Skin of body (tissue), 2 donors: ENCODE measurements around the gene ADAMTSL3. TPM values are rescaled to one million over a fixed set of nuclear protein-coding genes. Genes with fewer than 3 reads are reported as not detected.
A peak's percentile ranks its signal among the peaks of the same experiment; 100 is the strongest.
"Not testable (repeated sequence)": the region's sequence is repeated elsewhere in the genome, so short reads cannot be mapped to it uniquely, and the experiment has no call there.

Source experiments
- DNase-seq: peaks from one replicate; lab custom pipeline; 2025; lab: John Stamatoyannopoulos, UW
- total RNA-seq: library from RNA; depleted of rRNA; stranded (reverse); fragments of >200 nt; gene quantifications from one replicate; pipeline ENCODE4 v1.2.3, GENCODE V29; 2014

The ADAMTSL3 gene
- total RNA-seq, 1 donor from 2014 or later, result 16.9 TPM

DNA sequence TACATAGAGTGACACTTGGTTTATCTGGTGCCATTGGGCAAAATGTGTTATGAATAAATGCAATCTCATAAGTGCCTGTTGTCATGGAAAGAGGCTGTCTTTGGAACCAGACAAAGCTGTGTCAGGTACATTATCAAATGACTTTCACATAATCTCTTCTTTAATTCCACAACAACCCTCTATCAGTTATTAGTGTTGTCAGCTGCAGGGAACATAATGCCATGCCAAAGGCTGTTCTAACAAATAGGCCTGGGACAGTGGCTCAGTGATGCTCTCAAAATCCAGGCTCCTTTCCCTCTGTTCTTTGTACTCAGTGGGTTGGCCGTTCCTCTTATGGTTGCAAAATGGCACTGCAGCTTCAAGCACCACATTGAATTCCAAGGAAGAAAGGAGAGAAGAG lies 91.8 kb downstream of the ADAMTSL3 start:
- DNase-seq, result no peak

DNA sequence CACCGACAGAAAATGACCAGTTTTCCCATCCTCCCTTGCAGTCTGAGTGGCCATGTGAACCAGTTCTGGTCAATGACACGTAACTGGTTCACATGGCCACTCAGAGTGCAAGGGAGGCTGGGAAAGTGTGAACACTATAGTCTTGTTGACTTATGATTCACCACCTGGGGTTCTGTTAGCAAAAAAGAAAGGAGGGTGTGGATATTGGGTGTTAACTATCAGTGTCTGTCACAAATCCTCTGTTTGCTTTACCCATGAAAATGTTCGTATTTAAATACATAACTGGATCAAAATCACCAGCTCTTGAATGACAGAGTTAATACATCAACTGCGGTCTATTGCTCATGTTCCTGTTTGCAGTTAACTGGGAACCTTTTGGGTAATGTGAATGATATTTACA lies 92.3 kb downstream of the ADAMTSL3 start:
- no peak for DNase-seq

DNA sequence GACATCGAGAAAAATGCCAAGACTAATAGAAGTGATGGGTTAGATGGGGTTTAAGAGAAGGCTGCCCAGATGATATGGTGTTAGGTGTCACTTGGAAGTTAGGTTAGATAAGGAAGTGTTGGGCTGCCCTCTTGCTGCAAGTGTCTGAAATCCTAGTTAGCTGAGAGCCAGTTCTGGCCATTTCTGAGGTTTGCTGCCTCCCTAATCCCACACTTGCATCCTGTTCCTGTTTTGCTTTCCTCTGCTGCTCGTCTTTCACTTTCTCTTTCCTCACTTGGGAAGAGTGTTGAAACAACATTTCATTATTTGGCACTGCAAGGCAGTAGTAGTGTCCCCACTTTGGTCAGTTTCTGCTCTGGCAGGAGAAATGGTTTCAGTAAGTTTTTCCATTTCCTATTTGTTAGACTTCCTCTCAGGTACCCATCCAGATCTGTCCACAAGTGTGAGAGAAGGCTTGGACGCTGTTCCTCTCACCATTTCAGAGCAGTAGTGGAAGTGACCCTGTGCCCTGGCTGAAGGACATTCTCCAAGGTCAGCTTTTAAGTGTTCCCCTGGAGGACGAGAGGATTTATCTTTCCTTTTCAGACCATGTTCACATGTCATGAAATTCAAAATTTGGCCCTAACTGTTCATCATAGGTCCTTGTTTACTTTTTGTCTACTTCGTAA lies 93.3 kb downstream of the ADAMTSL3 start:
- DNase-seq, result peak; percentile 32

DNA sequence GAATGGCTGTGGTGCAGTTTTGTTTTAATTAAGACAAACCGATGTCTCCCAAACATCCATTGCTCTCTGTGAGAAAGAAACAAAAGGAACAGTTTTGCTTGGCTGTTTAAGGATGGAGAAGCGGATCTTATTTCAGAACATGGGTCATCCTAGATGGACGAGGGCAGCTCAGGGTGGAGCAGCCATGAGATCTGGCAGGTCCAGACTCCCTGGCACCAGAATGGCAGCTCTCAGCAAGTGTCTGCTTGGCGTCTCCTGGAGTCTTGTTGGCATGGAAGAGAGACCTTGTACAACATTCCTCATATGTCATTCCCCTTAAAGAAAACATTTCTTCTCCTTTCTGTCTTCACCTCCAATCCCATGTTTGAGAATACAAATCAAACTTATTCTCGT lies 93.8 kb downstream of the ADAMTSL3 start:
- no peak for DNase-seq

DNA sequence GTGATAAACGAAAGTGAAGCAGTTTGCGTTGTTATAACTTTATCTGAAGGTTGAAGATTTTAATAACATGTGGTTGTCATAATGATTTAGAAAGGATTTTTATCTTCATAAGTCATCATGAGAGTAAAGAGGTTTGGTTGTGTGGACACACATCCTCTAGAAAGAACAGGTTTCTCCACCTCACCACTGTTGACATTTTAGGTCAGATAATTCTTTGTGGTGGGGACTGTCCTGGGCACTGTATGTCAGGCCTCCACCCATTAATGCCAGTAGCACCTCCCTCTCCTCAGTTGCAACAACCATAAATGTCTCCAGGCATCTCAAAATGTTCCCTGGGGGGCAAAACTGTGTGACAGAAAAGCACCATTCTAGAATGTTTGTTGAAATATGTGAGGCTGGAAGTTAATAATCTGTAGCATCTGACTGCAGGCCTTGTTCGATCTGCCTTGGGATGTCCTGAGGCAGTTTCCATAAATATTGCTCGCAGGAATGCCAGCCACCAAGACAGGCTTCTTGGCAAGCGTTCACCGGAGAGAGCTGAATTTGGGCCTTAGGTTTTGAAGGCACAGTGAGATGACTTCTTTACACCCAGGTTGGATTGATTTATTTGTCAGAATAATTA lies 100.1 kb downstream of the ADAMTSL3 start:
- DNase-seq, result no peak

DNA sequence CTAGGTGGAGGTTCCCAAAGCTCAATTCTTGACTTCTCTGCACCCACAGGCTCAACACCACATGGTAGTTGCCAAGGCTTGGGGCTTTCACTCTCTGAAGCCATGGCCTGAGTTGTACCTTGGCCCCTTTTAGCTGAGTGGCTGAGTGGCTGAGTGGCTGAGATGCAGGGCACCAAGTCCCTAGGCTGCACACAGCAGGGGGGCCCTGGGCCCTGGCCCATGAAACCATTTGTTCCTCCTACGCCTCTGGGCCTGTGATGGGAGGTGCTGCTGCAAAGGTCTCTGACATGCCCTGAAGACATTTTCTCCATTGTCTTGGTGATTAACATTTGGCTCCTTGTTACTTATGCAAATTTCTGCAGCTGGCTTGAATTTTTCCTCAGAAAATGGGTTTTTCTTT lies 103.4 kb downstream of the ADAMTSL3 start:
- DNase-seq, result not testable (repeated sequence)

DNA sequence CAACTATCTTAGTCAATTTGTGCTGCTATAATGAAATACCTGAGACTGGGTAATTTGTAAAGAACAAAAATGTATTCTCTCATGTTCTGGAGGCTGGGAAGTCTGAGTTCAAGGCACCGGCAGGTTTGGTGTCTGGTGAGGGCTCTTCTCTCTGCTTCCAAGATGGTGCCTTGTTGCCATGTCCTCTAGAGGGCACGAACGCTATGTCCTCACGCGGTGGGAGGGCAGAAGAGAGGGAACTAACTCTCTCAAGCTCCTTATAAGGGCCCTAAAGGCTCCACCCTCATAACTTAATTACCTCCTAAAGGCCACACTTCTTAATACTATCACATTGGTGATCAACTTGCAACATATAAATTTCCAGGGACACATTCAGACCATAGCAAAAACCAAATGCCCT lies 108.4 kb downstream of the ADAMTSL3 start:
- DNase-seq, result no peak

DNA sequence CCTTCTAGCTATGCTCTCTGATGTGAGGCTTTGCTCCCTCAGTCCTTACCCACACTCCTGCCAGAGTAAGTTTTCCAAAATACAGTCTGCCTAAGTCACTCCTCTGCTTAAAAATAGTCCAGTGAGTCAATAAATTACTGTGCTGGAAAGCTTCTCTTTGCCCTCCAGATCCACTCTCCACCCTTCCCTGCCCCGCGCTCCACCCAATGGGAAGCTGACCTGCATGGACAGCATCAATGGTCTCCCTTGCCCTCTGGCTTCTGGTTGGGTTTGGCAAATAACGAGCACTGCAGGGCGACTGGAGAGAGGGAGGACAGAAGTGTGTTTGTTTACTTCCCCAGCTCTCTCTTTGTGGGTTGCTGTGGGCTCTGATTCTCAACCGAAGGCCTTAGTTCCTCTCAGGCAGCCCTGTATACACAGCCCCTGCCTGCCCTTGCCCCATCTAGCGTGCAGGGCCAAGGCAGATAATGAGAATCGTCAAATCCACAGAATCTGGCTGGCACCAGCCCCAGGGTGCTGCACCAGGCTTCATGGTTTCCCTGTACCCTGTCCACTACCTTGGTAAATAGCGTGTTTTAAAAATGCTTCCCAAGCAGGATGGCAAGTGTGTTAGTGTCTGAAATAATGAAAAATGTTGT lies 110.4 kb downstream of the ADAMTSL3 start:
- no peak for DNase-seq

DNA sequence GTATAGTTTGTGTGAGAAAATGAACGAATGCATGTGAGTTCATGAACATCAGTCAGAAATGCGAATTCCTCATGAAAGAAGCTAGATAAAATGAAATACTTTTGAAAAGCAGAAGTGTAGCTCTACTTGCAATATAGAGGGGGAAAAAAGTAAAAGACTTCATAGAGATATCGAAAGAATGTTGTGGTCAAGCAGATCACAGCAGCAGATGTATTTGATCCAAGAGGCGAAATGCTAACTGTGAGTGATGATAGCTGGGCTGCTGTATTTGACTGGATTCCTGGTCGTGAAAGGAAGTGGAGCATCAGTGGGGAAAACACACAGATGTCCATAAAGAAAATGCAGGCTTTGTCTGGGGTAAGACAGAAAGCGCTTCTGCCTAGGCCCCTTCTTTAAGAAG lies 112.4 kb downstream of the ADAMTSL3 start:
- no peak for DNase-seq

DNA sequence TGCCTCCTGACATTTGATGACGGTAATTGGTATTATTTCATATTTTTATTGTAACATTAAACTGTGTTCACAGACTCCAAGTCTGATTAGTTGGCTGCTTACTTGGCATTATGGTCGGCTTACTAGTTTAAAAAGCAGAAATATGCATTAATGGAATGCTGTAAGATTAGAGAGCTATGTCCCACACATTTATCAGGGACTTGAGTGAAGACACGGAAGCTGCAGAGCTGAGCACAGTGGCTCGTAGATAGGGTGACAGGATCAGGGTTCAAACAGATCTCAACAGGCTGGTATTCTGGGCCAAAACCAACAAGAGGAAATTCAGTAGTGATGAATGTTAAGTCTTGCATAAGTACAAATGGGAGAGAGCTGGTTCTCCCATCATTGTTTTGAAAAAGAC lies 113.8 kb downstream of the ADAMTSL3 start:
- no peak for DNase-seq

DNA sequence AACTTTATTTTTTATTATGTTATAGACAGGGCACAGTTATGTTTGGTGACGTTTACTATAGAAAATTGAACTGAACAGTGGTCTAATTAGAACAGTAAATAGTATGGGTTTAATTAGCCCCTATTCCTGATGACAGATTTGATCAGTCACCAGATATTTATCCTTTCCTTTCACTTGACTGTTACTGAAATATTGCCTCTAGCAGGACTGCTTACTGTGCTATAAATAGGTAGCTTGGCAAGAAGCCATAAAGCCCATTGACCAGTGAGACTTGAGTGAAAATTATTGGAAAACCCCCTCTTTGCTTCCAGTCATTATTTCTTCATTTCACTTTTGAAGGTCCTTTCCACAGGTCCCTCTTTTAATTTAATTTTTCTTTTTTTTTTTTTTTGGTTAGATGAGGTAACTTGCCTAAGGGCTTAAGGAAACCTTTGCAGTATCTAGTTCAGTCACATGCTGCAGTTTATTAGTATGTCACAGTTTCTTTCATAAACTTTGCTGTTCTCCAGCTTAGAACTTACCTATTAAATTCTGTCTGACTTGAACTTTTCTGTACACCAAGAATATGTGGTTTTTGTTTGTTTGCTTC lies 115.6 kb downstream of the ADAMTSL3 start:
- DNase-seq, result peak; percentile 7

DNA sequence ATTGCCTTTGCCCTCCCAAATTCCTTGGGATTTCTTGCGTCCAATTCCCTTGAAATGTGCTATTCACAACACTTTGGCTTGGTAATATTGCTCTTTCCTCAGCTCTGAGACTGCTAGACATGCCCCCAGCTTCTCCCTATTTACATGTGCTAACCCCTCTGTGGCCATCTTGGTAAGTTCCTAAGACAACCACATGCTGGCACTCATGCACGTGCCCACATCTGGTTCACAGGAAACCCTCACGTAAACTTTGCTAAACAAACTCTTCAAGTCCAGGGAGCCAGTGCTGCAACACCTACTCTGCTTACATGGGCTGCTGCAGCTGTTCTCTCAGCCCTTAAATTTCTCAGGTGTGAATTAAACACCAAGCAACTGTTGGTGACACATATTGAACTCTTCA lies 121.8 kb downstream of the ADAMTSL3 start:
- DNase-seq, result no peak

DNA sequence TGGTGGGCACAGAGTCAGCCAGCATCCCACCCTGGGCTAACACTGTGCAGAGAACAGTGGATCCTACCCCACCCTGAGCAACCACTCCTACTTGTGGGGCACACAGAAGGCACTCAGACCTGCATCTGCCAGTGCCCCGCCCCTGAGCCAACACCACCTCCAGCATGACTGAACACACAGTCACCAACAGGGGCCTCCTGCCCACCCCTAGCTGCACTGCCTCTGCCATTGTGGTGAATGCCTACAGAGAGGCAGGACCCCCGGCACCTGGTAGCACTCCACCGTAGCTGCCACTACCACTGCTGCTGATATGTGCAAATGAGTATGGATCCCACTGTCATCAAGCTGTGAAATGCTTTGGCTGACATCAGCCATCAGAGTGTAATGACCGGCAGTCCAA lies 123.1 kb downstream of the ADAMTSL3 start:
- DNase-seq, result no peak

DNA sequence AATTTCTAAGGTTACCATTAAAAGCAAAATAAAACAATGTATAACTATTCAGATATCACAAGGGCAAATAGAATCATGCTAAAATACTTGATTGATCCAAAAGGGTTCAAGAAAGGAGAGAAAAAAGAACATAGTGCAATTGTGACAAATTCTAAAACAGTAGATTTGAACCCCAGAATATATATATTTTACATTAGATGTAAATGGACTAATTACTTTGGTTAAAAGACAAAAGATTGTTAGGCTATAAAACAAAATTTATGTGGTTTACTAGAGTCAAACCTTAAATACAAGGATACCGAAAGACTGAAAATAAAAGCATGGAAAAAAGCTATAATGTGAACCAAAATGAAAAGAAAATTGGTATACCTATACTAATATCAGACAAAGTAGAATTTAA lies 129.3 kb downstream of the ADAMTSL3 start:
- no peak for DNase-seq

DNA sequence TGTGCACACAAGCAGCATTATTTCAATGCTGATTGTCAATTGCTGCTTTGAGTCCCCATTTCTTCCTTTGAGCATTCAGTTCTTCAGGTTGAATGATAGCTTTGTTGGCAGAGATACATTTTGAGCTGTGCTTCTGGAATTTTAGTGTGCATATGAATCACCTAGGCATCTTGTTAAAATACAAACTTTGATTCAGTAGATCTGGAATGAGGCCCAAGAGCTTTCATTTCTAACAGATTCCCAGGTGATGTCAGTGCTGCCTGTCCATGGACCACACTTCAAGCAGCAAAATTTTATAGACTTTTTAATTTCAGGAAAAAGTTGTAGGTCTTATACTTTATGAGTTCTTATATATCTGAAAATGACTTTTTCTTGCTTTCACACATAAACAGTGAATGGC lies 131.1 kb downstream of the ADAMTSL3 start:
- DNase-seq, result no peak

DNA sequence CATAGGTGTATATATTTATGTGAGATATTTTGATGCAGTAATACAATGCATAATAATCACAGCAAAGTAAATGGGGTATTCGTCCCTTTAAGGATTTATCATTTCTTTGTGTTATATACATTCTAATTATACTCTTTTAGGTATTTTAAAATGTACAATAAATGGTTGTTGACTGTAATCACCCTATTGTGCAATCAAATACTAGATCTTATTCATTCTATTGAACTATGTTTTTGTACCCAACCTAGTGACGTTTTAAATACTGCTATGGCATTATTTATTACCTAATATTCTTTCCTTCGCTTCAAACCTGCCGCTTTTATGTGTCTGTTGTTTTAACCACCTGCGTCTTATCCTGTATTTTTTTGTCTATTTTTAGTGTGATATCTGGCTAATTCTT lies 132.4 kb downstream of the ADAMTSL3 start:
- no peak for DNase-seq

DNA sequence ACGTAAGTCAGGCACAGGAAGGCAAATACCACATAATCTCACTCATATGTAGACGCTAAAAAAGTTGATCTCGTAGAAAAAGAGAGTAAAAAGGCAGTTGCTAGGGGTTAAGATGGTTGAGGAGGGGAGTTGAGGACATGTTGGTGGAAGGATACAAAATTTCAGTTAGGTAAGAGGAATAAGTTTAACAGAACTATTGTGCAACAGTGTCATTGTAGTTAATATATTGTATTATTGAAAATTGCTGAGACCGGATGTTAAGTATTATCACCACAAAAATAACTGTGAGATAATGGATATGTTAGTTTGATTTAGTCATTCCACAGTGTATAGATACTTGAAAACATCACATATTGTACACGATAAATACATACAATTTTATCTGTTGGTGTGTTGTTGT lies 139.1 kb downstream of the ADAMTSL3 start:
- no peak for DNase-seq

DNA sequence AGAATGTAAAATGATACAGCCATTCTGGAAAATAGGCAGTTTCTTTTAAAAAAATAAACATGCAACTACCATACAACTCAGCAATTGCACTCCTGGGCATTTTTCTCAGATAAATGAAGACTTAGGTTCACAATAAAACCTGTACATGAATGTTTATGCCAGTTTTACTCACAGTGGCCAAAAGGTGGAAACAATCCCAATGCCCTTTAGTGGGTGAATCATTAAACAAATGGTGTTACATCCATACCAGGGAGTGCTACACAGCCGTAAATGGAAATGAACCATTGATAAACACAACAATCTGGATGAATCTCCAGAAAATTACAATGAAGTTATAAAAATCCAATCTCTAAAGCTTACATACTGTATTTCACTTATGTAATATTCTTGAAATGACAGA lies 140.3 kb downstream of the ADAMTSL3 start:
- no peak for DNase-seq

DNA sequence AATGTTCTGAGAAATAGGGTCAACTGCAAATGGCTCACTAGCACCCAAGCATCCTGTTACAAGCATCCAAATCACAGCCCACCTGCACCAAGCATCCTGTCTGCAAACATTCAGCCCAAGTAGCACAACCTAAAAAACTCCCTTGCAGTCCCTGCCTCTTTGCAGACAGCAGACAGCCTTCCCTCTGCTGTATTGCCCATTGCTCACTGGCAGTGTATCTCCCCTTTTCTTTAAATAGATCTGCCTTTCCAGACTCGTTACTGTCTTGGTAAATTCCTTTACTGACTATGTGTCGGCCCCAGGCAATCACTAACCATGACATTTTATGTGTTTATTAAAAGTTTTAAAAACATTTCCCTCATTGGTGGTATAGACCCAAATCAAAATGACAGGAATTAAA lies 155.4 kb downstream of the ADAMTSL3 start:
- DNase-seq, result no peak

DNA sequence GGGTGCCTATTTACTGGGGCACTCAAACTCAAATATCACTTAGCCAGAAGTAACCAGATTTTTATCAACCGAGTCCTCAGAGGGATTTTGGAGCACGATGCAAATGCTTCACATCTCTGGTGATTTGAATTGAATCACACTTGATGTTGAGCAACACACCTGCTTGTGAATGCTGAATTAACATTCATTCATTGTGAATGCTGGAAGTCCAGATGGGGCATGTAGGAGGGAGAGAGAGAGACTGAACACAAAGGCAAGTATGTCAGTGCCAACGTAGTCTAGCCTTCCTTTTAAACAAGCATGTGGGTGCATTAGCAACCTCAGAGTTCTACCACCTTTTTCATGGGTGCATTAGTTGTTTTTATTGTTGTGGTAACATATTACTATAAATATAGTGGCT lies 156.2 kb downstream of the ADAMTSL3 start:
- no peak for DNase-seq

DNA sequence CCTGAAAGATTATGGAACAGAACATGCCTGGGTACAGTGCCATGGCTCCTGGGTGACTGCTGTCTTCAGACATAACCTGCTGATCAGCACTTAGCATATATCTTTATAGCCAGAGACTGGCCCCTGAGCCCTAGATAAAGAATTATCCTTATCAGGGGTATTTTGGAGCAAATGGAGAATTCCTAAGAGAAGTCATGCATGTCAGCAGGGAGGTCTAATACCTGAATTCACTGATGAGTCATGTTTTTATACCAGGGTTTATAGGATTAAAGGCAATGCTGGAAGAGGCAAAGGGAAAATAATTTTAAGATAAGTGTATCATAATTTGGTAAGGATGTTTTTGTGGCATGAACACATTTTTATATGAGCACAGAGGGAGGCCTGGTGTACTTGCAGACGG lies 159.8 kb downstream of the ADAMTSL3 start:
- DNase-seq, result no peak

DNA sequence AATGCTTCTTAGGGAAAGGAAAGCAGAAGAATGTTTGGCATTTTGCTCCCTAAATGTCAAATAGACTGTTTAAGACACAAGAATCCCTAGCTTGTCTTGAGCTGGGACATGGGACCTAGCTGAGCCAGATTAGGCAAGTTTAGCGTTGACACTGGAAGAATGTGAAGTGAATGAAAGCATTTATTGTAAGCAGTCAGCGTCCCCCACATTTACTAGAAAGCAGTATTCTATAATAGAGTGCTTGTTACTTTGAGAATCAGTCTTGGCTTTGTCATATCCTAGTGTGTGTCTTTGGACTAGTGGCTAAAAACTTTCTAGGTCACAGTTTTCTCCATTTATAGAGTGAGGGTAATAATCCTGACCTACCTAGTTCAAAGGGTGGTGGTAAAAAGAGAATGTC lies 161.6 kb downstream of the ADAMTSL3 start:
- DNase-seq, result peak; percentile 25
